Tibial artery (tissue), 4 donors: Measurements from ENCODE around the gene STK40.
A peak's percentile ranks its signal among the peaks of the same experiment; 100 is the strongest.

Experiments
- DNase-seq, 2 donors: peaks; one replicate each; pipeline ENCODE4 v3.0.0-alpha.2; 2019
- H3K27ac ChIP-seq, 2 donors: fragments of 200-600 bp; sonication (generic) in 1 of 2; 1 replicate in 1 of 2; 2 replicates in 1 of 2; pipeline ENCODE4 v1.5.1; 2018 to 2019; ENCODE audit warnings: mild to moderate bottlenecking in 1 of 2
- H3K27me3 ChIP-seq, 2 donors: fragments of 200-600 bp; sonication (generic) in 1 of 2; one replicate each; pipeline versions ENCODE4 v1.5.1 to v1.6.0; 2016 to 2019
- H3K36me3 ChIP-seq, 3 donors: fragments of 200-600 bp; sonication (generic) in 2 of 3; one replicate each; pipeline ENCODE4 v1.5.1; 2016 to 2019; ENCODE audit warnings: mild to moderate bottlenecking in 2 of 3
- H3K4me1 ChIP-seq, 4 donors: fragments of 200-600 bp; sonication (generic) in 2 of 4; 1 replicate in 3 of 4; 2 replicates in 1 of 4; pipeline ENCODE4 v1.5.1; 2016 to 2019
- H3K4me3 ChIP-seq, 2 donors: fragments of 200-600 bp; sonication (generic) in 1 of 2; 1 replicate in 1 of 2; 2 replicates in 1 of 2; pipeline ENCODE4 v1.5.1; 2018 to 2019; ENCODE audit warnings: mild to moderate bottlenecking in 2 of 2
- H3K9me3 ChIP-seq, 3 donors: fragments of 200-600 bp; sonication (generic) in 1 of 3; one replicate each; pipeline ENCODE4 v1.5.1; 2016 to 2019
- intact Hi-C: fragments of 100-400 bp; cut with DNase I; formaldehyde crosslinking; loops from one replicate; pipeline ENCODE4 v1.15.0; 2023; ENCODE audit warnings: low total_unique reads
- TF ChIP-seq, protein P1 (sequence below), 2 experiments: fragments of 200-600 bp in 1 of 2; fragments of 450-650 bp in 1 of 2; IDR thresholded peaks; one replicate each; pipeline ENCODE4 v1.5.1; 2017 to 2019; ENCODE audit warnings: antibody characterized with exemption in 2 of 2, mild to moderate bottlenecking in 1 of 2, moderate library complexity in 1 of 2

STK40 gene

DNA sequence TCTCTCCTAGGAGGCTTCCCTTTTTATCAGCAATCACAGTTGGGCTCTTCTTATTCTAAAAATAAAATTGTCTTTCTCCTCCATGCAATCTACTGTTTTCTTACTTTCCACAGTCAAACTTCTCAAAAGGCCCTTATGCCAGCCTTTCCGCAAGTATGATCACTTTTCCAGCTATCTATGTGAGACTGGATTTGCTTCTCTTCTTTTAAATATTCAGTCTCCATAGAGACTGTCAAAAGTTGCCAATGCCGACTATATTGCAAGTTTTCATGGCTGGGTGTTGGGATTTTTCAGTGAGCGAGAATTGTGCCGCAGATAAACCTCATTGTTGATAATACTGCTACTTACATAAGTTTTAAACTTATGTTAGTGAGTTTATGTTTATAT lies 16.8 kb upstream of the STK40 start:
- DNase-seq, result no peak
- Histone ChIP-seq H3K27ac (no peak overlapping the region), H3K36me3 (no peaks in the 10 kb centered on the region), H3K4me3 (no peak overlapping the region), H3K4me1 (peaks cover 0 to 5% (median 0%) of the 10 kb centered on the region in 4 donors), H3K9me3 (no peaks in the 10 kb centered on the region), H3K27me3 (no peaks in the 10 kb centered on the region)
- intact Hi-C loops, result no loop called here
- TF ChIP-seq, protein P1, sequence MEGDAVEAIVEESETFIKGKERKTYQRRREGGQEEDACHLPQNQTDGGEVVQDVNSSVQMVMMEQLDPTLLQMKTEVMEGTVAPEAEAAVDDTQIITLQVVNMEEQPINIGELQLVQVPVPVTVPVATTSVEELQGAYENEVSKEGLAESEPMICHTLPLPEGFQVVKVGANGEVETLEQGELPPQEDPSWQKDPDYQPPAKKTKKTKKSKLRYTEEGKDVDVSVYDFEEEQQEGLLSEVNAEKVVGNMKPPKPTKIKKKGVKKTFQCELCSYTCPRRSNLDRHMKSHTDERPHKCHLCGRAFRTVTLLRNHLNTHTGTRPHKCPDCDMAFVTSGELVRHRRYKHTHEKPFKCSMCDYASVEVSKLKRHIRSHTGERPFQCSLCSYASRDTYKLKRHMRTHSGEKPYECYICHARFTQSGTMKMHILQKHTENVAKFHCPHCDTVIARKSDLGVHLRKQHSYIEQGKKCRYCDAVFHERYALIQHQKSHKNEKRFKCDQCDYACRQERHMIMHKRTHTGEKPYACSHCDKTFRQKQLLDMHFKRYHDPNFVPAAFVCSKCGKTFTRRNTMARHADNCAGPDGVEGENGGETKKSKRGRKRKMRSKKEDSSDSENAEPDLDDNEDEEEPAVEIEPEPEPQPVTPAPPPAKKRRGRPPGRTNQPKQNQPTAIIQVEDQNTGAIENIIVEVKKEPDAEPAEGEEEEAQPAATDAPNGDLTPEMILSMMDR (IDR thresholded peaks at IDR 0.05), result no peak

DNA sequence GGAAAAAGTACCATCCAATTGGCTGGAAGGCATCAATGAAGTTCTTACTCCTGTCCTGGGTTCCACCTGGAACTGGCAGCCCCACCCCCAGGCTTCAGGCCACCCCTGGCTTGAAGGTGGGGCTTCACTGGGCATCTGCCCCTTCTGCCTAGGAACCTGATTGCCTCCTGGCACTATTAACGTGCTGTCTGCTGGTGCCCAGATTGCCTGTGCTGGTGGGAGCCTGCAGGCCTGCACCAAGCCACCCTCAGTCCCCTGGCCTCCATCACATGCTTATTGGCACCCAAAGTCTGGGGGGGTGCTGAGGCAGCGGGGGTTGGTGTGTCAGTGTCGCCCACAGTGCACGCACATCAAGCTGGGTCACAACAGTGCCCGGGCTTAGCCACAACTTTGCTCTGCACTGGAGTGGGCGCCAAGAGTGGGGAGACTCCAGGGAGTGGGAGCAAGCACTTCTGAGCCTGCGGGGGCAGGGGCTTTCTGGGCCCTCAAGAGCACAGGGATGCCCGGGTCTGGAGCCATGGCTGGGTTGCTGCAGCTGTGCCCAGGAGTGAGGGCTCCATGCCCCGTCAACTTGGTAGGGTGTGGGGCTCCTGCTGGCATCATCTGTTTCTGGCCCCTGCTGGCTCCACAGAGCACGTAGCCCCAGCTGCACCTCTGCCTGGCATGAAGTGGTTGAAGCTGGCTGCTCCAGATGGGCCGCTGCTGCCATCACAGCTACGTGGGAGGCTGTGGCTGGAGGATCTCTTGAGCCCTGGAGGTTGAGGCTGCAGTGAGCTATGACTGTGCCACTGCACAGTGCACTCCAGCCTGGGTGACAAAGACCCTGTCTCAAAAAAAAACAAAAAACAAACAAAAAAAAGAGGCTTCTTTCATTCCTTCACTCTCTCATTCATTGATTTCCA lies 16.1 kb upstream of the STK40 start:
- intact Hi-C loops, result no loop called here
- TF ChIP-seq, protein P1 (IDR thresholded peaks at IDR 0.05), result no peak

DNA sequence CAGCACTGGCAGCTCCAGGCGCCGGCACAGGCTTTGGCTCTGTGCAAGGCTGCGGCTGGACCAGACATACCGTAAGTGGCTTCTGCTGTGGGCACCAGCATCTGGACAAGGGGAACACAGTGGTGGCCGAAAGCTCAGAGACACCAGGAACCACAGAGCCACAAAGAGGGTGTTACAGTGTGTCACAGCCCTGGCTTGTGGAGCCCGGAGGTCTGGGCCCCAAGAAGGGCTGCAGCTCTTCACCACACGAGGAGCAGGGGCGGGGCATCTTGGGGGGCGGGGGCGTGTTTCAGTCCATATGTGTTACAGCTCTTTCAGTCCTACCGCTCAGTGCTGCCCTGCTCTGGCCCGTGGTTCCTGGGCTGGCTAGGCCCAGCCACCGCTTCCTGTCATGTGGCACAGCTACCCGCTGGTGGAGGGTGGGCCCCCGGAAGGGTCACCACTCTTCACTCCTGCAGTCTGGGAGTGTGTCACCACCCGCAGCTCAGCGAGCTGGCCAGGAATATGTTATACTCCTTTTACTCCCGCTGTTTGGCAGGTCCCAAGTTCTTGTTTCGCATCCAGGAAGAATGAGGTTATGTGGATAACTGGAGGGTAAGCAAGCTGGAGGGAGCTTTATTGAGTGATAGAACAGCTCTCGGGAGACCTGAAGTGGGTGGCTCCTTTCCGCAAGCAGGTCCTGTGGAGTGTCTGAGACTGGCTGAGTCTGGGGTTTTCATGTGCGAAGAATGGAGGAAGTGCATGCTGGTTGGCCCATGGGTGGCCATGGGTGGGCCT lies 15.3 kb upstream of the STK40 start:
- DNase-seq, result peak; percentile 82 to 89
- intact Hi-C loops, result no loop called here
- H3K9me3 ChIP-seq, result no peaks in the 10 kb centered on the region
- no peaks in the 10 kb centered on the region for H3K36me3 ChIP-seq
- H3K27me3 ChIP-seq, result no peaks in the 10 kb centered on the region
- TF ChIP-seq, protein P1 (IDR thresholded peaks at IDR 0.05), result no peak
- H3K27ac ChIP-seq, result peak overlapping the region; percentile 16 to 41
- H3K4me1 ChIP-seq, result peaks cover 0 to 16% (median 9%) of the 10 kb centered on the region in 4 donors
- H3K4me3 ChIP-seq, result peak overlapping the region; percentile 20 to 30

More for the DNA sequence above, 16.1 kb upstream of the STK40 start:
- H3K9me3 ChIP-seq, result no peaks in the 10 kb centered on the region
- no peak for DNase-seq
- H3K27ac ChIP-seq, result peak overlapping the region; percentile 16 to 41
- peaks cover 0 to 7% (median 2%) of the 10 kb centered on the region in 4 donors for H3K4me1 ChIP-seq
- no peaks in the 10 kb centered on the region for H3K36me3 ChIP-seq
- H3K27me3 ChIP-seq, result no peaks in the 10 kb centered on the region
- peak overlapping the region; percentile 20 to 30 for H3K4me3 ChIP-seq

DNA sequence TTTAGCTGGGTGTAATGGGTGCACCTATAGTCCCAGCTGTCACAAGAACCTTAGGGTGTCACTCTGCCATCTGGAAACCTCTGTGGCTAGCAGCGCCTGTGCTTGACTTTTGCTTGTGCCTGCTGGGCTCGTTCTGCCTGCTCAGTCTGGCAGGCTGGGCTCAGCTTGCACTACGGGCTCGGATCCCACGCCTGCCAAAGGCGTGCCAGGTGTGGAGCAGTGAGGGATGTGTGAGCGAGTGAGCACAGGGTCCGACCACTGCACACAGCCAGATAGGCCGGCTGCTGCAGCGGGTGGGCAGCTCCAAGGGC lies 14.7 kb upstream of the STK40 start:
- Histone ChIP-seq H3K9me3 (no peaks in the 10 kb centered on the region), H3K27me3 (no peaks in the 10 kb centered on the region), H3K4me1 (peaks cover 0 to 20% (median 11%) of the 10 kb centered on the region in 4 donors), H3K4me3 (peak overlapping the region; percentile 20 to 30), H3K36me3 (no peaks in the 10 kb centered on the region), H3K27ac (peak overlapping the region in 1 of 2 donors; percentile 41)
- no peak for DNase-seq
- intact Hi-C loops, result no loop called here
- TF ChIP-seq, protein P1 (IDR thresholded peaks at IDR 0.05), result no peak

DNA sequence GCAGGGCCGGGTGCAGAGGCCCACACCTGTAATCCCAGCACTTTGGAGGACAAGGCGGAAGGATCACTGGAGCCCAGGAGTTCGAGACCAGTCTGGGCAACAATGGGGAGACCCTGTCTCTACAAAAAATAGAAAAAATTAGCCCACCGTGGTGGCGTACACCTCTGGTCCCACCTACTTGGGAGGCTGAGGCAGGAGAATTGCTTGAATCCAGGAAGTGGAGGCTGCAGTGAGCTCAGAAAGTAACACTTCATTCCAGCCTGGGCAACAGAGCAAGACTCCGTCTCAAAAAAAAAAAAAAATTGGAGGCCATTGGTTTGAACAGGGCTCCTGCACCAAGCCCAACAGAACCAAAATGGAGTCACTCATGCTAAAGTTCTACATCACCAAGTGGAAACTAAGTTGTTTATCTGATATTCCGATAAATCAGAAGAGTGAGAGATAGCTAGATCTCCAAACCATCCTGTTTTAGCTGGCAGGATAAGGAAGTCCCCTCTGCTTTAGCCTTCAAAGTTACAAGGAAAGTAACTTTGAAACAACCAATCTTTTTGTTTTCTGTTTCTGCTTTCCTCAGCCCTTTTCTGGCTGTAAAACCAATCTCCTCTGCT lies 12.8 kb upstream of the STK40 start:
- peaks cover 5 to 6% (median 6%) of the 10 kb centered on the region in 3 donors for H3K36me3 ChIP-seq
- H3K4me1 ChIP-seq, result peaks cover 0 to 22% (median 16%) of the 10 kb centered on the region in 4 donors
- no peak for DNase-seq
- TF ChIP-seq, protein P1 (IDR thresholded peaks at IDR 0.05), result no peak
- peak overlapping the region; percentile 92 to 96 for H3K27ac ChIP-seq
- H3K9me3 ChIP-seq, result no peaks in the 10 kb centered on the region
- no peaks in the 10 kb centered on the region for H3K27me3 ChIP-seq
- peak overlapping the region in 1 of 2 donors; percentile 89 for H3K4me3 ChIP-seq
- intact Hi-C loops, result no loop called here
